NCI-H1930 (cell line): ENCODE data around the gene MMP1.
"Not testable (repeated sequence)": the region's sequence is repeated elsewhere in the genome, so short reads cannot be mapped to it uniquely, and the experiment has no call there.

Experiments
- DNase-seq, 2 experiments: peaks; one replicate each; lab custom pipeline; 2025; lab: John Stamatoyannopoulos, UW

MMP1 gene

DNA sequence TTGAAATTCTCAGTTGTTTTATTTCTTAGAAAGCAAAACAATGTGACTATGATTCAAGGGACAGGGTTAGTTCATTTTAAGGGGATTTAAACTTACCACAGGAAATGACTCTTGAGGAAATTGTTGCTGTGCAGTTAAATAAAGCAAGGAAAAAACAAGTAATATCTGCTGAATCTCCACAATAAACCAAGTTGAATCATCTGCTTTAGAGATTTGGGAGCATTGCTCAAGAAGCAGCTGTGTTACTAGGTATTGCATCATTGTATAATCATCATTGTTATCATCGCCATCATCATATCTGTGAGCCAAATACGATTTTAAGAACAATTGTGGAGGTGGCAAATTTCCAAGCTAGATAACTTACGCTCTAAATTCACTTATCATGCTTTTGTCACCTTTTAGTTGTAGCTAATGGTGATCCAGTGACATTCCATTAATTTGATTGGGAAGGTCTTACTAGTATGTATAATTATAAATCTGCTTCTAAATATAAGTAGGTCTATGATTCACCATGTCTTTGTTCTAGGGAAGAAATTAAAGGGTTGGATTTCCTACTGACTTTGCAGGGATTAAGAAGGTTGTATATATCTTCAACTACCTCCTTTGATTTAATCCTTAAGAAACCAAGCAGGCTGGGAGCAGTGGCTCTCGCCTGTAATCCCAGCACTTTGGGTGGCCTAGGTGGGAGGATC is 37.5 kb downstream of the MMP1 start:
- peak in 1 of 2 experiments; percentile 50 for DNase-seq

DNA sequence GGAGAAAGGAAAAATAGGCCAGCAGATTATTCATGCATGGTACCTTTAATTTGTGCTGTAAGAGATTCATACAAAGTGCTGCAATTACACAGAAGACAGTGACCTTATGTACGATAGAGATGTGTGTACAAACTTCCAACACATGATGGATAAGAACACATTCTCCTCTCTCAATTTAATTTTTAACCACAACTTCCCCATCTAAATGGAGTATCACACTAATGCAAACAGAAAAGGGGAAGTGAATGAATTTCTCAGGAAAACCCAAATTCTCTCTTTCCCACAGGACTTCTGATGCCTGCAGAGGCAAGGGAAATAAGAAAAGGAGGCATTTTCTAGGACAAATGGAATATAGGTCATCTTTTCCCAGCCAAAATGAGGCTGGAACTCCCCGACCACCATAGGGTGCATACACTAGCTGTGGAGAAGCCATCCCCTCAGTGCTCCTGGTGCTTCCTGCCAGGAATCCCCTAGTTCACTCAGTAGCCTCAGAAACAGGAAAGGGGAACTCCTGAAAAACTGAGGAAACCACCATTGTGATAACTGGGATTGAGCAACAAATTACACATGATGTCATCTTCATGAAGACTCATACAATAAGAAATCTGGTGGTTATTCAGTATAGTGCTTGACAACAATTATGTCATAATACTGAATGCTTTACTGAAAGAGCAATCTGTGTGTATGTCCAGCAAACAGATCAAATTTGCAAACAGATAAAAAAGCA is 40.0 kb downstream of the MMP1 start:
- DNase-seq: no peak

DNA sequence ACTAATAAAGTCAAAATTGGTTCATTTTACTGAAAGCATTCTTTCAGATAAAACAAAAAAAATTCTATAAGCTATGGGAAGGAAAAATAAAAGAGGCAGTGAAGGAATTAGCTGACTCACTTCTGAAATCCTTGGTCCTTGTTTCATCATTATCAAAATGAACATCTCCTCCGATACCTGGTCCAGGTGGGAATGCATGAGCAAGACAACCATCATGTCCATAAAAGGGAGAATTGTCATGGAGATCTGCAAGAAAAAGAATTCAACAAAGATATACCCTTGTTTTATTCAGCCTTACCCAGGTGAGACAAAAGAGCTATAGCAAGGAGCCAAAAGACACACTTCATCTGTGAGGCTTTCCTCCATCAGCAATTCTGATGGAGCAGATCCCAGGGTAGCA is 44.7 kb downstream of the MMP1 start:
- DNase-seq: no peak

DNA sequence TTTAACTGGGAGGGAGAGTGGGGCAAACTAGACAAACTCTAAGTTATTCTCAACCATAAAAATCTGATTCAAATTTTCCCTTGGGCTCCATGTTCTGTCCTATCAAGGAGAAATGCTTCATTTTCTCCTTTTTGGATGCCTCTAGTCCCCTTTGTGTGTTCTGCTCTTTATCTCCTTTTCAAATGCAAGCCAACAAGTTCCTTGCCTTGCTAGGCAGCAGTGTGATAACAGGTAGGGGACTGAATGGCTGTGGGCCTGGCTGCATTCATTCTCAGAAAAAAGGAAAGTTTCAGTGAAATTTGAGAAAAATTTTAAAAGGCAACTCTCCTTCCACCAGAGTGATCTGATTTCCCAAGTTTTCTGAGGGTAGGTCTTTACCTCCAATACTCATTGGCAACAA is 46.3 kb downstream of the MMP1 start:
- DNase-seq: no peak

DNA sequence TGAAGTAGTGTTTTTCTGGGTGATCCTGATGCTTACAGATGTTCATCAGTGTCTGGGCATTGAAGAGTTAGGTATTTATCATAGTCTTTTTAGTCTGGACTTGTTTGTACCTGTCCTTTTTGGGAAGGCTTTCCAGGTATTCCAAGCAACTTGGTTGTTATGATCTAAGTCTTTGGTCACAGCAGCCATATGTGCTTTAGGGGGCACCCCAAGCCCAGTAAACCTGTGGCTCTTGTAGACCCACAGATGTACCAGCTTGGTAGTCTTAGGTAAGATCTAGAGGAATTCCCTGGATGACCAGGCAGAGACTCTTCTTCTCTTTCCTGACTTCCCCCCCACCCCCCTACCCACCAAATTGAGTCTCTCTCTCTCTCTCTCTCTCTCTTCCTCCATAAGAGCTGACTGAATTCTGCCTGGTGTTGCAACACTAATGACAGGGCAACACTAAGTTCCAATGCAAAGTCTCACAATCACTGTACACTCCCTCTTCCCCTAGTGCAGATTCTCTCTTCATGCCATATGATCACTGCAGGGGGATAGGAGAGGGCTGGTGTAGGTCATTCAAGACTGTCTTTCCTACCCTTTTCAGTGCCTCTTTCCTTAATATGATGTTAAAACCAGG is 48.7 kb downstream of the MMP1 start:
- DNase-seq: no peak

DNA sequence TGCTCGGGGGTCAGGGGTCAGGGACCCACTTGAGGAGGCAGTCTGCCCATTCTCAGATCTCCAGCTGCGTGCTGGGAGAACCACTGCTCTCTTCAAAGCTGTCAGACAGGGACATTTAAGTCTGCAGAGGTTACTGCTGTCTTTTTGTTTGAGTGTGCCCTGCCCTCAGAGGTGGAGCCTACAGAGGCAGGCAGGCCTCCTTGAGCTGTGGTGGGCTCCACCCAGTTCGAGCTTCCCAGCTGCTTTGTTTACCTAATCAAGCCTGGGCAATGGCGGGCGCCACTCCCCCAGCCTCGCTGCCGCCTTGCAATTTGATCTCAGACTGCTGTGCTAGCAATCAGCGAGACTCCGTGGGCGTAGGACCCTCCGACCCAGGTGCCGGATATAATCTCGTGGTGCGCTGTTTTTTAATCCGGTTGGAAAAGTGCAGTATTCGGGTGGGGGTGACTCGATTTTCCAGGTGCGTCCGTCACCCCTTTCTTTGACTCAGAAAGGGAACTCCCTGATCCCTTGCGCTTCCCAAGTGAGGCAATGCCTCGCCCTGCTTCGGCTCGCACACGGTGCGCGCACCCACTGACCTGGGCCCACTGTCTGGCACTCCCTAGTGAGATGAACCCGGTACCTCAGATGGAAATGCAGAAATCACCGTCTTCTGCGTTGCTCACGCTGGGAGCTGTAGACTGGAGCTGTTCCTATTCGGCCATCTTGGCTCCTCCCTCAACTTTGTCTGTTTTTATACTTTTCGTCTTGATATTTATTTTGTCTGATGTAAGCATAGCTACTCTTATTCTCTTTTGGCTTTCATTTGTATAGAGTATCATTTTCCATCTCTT is 51.0 kb downstream of the MMP1 start:
- DNase-seq: not testable (repeated sequence)
